ENCODE results near the gene DNAJC30.
"Not testable (repeated sequence)": the region's sequence is repeated elsewhere in the genome, so short reads cannot be mapped to it uniquely, and the experiment has no call there.

DNA sequence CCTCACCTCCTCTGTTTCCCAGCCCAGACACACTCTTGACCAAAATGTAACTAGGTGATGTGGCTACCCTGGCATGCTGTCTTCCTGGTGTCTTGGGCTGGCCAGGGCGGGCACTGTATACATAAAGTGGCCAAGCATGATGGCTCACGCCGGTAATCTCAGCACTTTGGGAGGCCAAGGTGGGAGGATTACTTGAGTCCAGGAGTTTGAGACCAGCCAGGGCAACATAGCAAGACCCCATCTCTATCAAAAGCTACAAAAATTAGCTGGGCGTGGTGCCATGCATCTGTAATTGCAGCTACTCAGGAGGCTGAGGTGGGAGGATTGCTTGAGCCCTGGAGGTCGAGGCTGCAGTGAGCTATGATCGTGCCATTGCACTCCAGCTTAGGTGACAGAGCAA is 30.1 kb upstream of the DNAJC30 start:
- TF ChIP-seq POLR2A (IDR thresholded peaks at IDR 0.05; ENCODE audit: low read depth, low read length); EZH2 (IDR thresholded peaks at IDR 0.05; ENCODE audit: borderline replicate concordance, control insufficient read depth, low read depth, low read length); TCF7 (IDR thresholded peaks at IDR 0.05; ENCODE audit: borderline replicate concordance); RCOR1 (conservative IDR thresholded peaks at IDR 0.05; ENCODE audit: low read depth, low read length): not testable (repeated sequence)
- TF ChIP-seq, protein P1, sequence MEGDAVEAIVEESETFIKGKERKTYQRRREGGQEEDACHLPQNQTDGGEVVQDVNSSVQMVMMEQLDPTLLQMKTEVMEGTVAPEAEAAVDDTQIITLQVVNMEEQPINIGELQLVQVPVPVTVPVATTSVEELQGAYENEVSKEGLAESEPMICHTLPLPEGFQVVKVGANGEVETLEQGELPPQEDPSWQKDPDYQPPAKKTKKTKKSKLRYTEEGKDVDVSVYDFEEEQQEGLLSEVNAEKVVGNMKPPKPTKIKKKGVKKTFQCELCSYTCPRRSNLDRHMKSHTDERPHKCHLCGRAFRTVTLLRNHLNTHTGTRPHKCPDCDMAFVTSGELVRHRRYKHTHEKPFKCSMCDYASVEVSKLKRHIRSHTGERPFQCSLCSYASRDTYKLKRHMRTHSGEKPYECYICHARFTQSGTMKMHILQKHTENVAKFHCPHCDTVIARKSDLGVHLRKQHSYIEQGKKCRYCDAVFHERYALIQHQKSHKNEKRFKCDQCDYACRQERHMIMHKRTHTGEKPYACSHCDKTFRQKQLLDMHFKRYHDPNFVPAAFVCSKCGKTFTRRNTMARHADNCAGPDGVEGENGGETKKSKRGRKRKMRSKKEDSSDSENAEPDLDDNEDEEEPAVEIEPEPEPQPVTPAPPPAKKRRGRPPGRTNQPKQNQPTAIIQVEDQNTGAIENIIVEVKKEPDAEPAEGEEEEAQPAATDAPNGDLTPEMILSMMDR (IDR thresholded peaks at IDR 0.05 in 2 of 3, conservative IDR thresholded peaks at IDR 0.05 in 1 of 3; ENCODE audit: control insufficient read depth in 2 of 3, extremely low read depth in 1 of 3, insufficient read depth in 1 of 3, low read depth in 3 of 3, low read length in 3 of 3): not testable (repeated sequence)
